ENCODE measurements around the gene ZMAT3. TPM values are rescaled to one million over a fixed set of nuclear protein-coding genes. Genes with fewer than 3 reads are reported as not detected.
"Not testable (repeated sequence)": the region's sequence is repeated elsewhere in the genome, so short reads cannot be mapped to it uniquely, and the experiment has no call there.

The ZMAT3 gene
- total RNA-seq = 12.8 TPM
- long read RNA-seq, full-length matches to known transcripts = 2 of 16 reads
- long read RNA-seq, partial matches to known transcripts = 6 of 16 reads
- long read RNA-seq, other reads (novel, unspliced or antisense) = 8 of 16 reads

DNA sequence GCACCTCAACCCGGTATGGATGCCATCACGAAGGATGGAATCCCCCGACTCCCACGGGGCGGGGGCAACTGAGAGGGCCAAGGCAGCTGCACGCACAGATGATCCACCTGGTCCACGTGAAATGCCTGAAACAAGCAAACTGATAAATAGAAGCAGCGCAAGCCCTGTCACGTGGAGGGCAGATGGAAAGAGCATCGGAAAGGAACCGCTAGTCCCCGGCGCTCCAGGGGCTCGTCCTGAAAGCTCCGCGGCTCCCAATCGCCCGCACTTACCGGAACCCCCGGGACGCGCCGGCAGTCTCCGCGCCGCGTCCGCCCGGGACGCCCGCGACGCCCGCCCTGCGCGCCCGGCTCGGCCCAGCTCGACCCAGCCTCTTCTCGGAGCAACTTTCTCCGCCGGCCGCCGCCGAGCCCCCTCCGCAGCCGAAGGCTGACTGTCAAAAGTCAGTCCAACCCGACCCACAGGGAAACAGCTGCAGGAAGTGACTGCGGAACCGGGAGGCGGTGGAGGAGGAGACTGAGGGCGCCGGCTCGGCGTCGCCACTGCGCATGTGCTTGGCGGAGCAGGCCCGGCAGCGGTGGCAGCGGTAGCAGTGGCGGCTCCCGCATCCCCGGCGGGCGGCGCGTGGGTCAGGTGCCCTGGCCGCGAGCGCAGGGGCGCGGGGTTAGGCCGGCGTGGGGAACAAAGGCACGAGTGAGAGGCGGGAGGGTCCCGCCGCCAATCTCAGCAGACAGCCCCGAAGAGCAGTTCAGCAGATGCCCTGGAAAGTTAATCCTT is at the start of gene ZMAT3:
ZMAT3 (minus strand) TSS at position 487 of the 777 bp plus-strand sequence. CDS start 4,057 bp downstream, outside the sequence.
- intact Hi-C loops (cut with micrococcal nuclease) = no loop called here
- peak within 1 kb of the TSS; percentile 93 for H3K27ac ChIP-seq (replicated peaks)
- no peaks in the 10 kb centered on the region for H3K27me3 ChIP-seq (ENCODE audit: low read depth)
- peaks cover 10% of the 10 kb centered on the region for H3K36me3 ChIP-seq
- no peaks in the 10 kb centered on the region for H3K9me3 ChIP-seq (replicated peaks)
- peak; percentile 89 for DNase-seq
- no peak for TF ChIP-seq CTCF (IDR thresholded peaks at IDR 0.05; ENCODE audit: borderline replicate concordance)
- peaks cover 56% of the 10 kb centered on the region for H3K4me1 ChIP-seq
- H3K4me3 ChIP-seq = peak within 1 kb of the TSS; percentile 80

GRCh38 chr3:179116816-179117215 is 45.2 kb upstream of the ZMAT3 start:
- Histone ChIP-seq H3K36me3 (no peaks in the 10 kb centered on the region), H3K27me3 (ENCODE audit: low read depth) (no peaks in the 10 kb centered on the region), H3K4me1 (no peaks in the 10 kb centered on the region), H3K9me3 (replicated peaks) (no peaks in the 10 kb centered on the region), H3K27ac (replicated peaks) (no peak overlapping the region), H3K4me3 (no peak overlapping the region)
- no peak for DNase-seq
- TF ChIP-seq CTCF (IDR thresholded peaks at IDR 0.05; ENCODE audit: borderline replicate concordance) = no peak
- intact Hi-C loops (cut with micrococcal nuclease) = no loop called here

GRCh38 chr3:179115444-179115843 is 43.8 kb upstream of the ZMAT3 start:
- intact Hi-C loops (cut with micrococcal nuclease); H3K27ac ChIP-seq (replicated peaks); H3K9me3 ChIP-seq (replicated peaks); H3K27me3 ChIP-seq (ENCODE audit: low read depth); H3K4me1 ChIP-seq; H3K36me3 ChIP-seq; H3K4me3 ChIP-seq; DNase-seq: not testable (repeated sequence)

GRCh38 chr3:179113903-179114302 is 42.3 kb upstream of the ZMAT3 start:
- no peak for TF ChIP-seq CTCF (IDR thresholded peaks at IDR 0.05; ENCODE audit: borderline replicate concordance)
- intact Hi-C loops (cut with micrococcal nuclease) = no loop called here
- H3K4me3 ChIP-seq = no peak overlapping the region
- no peaks in the 10 kb centered on the region for H3K4me1 ChIP-seq
- H3K27me3 ChIP-seq (ENCODE audit: low read depth) = no peaks in the 10 kb centered on the region
- H3K27ac ChIP-seq (replicated peaks) = no peak overlapping the region
- no peak for DNase-seq
- H3K9me3 ChIP-seq (replicated peaks) = peaks cover 5% of the 10 kb centered on the region
- no peaks in the 10 kb centered on the region for H3K36me3 ChIP-seq

- no peaks in the 10 kb centered on the region for H3K27me3 ChIP-seq (ENCODE audit: low read depth)
- no peaks in the 10 kb centered on the region for H3K4me1 ChIP-seq
- H3K27ac ChIP-seq (replicated peaks) = no peak overlapping the region
- no peak overlapping the region for H3K4me3 ChIP-seq
- H3K36me3 ChIP-seq = no peaks in the 10 kb centered on the region
- TF ChIP-seq CTCF (IDR thresholded peaks at IDR 0.05; ENCODE audit: borderline replicate concordance) = no peak
- H3K9me3 ChIP-seq (replicated peaks) = peaks cover 8% of the 10 kb centered on the region
- intact Hi-C loops (cut with micrococcal nuclease) = no loop called here
- no peak for DNase-seq
These were observed 36.5 kb upstream of the ZMAT3 start for GRCh38 chr3:179108086-179108485.

DNA sequence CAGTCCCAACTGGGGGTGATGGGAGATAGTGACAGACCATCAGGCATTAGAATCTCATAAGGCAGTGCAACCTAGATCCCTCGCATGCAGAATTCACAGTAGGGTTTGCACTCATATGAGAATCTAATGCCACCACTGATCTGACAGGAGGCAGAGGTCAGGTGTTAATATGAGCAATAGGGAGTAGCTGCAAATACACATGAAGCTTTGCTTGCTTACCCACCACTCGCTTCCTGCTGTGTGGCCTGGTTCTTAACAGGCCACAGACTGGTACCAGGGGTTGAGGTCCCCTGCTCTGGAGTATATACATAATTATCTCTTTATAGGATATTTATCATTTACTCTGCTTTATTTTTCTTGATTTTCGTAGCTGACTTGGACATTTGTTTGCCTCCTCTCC is 36.0 kb upstream of the ZMAT3 start:
- DNase-seq = no peak
- Histone ChIP-seq H3K27me3 (ENCODE audit: low read depth) (no peaks in the 10 kb centered on the region), H3K4me3 (no peak overlapping the region), H3K27ac (replicated peaks) (no peak overlapping the region), H3K36me3 (no peaks in the 10 kb centered on the region), H3K4me1 (no peaks in the 10 kb centered on the region), H3K9me3 (replicated peaks) (peaks cover 8% of the 10 kb centered on the region)
- intact Hi-C loops (cut with micrococcal nuclease) = no loop called here
- no peak for TF ChIP-seq CTCF (IDR thresholded peaks at IDR 0.05; ENCODE audit: borderline replicate concordance)
